ENCODE results near the gene JAK1.

GRCh38 chr1:64845831-64846425 is 120.4 kb downstream of the JAK1 start:
- no peak for TF ChIP-seq CTCF (IDR thresholded peaks at IDR 0.05)
- TF ChIP-seq POLR2A (IDR thresholded peaks at IDR 0.05): no peak
